Fibroblast of the aortic adventitia (primary cell): ENCODE results near the gene NPSR1. TPM values are rescaled to one million over a fixed set of nuclear protein-coding genes. Genes with fewer than 3 reads are reported as not detected.

Source experiments
- DNase-seq: peaks from one replicate; pipeline ENCODE4 v3.0.0-alpha.2; 2010; ENCODE audit warnings: low read depth
- H3K4me3 ChIP-seq: 2 replicates; pipeline ENCODE4 v1.5.1; 2011; ENCODE audit warnings: low read depth, mild to moderate bottlenecking, control low read depth, low read length, moderate library complexity
- total RNA-seq: library from RNA; depleted of rRNA; stranded (reverse); fragments of >200 nt; gene quantifications from 2 replicates; pipeline ENCODE4 v1.2.3, GENCODE V29; 2012; ENCODE audit warnings: low replicate concordance
- TF ChIP-seq, protein P1 (sequence below): IDR thresholded peaks from 2 replicates; pipeline ENCODE4 v1.5.1; 2011; ENCODE audit warnings: mild to moderate bottlenecking, low read length, control low read depth, inconsistent platforms; ENCODE audit not compliant: insufficient read depth

NPSR1 gene
- total RNA-seq, 1 donor = not detected

DNA sequence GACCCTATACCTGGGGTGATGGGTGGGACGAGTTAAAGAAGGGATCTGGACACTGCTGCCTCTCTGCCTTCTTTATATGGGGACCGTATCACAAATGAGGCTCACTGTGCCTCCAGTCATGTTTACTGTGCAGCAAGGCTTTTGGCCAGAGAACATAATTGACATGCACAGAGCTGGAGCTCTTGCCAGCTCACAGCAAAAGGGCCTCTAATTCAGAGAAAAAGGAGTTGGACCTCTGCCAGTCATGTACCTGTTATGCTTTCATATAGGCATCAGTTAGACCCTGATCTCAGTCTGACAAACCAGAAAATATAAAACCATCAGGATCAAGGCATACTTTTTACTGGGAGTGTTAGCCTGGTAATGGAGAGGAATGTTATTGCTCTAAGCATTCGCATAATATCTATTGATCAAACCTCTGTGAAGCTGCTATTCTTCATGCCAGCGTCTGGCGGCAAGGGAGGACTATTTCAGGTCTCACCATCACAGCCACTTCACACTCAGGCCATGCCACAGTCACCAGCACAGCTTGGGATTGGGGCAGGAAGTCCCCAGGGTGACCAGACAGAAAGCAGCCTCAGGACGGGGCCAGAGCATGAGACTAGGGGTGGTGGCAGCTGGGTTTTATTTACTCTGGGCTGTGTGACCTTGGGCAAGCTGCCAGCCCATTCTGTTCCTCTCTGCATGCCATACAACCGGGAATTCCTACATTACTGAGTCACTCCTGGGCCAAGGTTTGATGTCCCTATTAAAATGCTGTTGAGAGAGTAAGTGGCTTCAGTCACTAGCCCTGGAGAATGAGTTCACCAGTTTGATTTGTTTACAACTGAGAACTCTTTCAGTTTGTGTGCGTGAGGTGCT lies 90.1 kb downstream of the NPSR1 start:
- TF ChIP-seq, protein P1, sequence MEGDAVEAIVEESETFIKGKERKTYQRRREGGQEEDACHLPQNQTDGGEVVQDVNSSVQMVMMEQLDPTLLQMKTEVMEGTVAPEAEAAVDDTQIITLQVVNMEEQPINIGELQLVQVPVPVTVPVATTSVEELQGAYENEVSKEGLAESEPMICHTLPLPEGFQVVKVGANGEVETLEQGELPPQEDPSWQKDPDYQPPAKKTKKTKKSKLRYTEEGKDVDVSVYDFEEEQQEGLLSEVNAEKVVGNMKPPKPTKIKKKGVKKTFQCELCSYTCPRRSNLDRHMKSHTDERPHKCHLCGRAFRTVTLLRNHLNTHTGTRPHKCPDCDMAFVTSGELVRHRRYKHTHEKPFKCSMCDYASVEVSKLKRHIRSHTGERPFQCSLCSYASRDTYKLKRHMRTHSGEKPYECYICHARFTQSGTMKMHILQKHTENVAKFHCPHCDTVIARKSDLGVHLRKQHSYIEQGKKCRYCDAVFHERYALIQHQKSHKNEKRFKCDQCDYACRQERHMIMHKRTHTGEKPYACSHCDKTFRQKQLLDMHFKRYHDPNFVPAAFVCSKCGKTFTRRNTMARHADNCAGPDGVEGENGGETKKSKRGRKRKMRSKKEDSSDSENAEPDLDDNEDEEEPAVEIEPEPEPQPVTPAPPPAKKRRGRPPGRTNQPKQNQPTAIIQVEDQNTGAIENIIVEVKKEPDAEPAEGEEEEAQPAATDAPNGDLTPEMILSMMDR = no peak
- DNase-seq = peak; percentile 10

DNA sequence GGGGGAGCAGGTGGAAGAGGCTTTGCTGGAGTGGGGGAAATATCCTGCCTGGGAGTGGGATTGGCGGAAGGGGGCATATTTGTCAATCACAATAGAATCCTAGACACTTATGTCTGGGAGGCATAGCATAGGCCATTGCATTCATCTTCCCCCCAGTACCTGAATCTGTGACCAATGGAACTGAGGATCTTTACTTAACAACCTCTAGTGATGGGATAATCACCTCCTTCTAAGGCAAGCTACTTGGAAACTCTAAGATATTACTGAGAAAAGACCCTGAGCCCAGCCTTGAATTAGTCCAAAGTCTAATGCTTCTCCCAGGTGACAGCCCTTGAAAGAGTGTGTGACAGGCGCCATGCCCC lies 90.7 kb downstream of the NPSR1 start:
- TF ChIP-seq, protein P1 = no peak
- H3K4me3 ChIP-seq = no peak overlapping the region

More for the DNA sequence above, 90.1 kb downstream of the NPSR1 start:
- H3K4me3 ChIP-seq = no peak overlapping the region

DNA sequence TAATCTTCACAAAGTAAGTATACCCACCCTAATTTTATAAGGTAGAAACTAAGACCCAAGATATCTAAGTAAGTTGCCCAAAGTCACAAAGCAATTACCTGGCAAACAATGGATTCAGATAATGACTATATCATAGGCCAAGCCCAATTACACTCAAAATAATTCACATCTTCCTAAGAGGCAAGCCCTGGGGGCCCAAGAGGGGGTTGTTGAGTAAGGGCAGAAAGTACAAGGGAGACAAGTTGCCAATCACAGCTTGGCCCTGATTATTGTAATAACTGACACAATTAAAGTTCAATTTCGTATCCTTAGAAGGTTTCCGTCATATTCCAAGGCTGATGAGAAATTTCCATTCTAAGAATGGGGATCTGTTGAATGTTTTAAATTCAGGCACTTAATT lies 91.4 kb downstream of the NPSR1 start:
- DNase-seq = no peak
- no peak overlapping the region for H3K4me3 ChIP-seq
- TF ChIP-seq, protein P1 = no peak

More for the DNA sequence above, 90.7 kb downstream of the NPSR1 start:
- no peak for DNase-seq

DNA sequence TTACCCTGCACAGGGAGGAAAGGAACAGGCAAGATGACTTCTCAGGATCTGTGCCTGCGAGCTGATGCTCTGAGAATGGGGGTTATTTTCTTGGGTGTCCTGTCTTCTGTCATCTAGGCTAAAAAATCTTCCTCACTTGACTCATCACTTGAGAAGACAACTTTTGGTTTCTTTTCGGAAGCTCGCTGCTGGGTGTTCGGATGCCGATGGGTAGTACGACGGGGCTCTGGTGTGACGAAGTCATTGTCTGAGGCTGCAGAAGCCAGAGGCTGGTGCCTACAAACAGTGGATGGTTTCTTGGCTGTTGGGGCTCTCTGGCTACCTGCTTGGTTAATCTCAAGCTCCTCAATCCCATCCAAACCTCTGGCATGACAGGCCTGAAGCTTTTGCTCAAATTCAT lies 92.2 kb downstream of the NPSR1 start:
- H3K4me3 ChIP-seq = no peak overlapping the region
- TF ChIP-seq, protein P1 = no peak
- DNase-seq = no peak

DNA sequence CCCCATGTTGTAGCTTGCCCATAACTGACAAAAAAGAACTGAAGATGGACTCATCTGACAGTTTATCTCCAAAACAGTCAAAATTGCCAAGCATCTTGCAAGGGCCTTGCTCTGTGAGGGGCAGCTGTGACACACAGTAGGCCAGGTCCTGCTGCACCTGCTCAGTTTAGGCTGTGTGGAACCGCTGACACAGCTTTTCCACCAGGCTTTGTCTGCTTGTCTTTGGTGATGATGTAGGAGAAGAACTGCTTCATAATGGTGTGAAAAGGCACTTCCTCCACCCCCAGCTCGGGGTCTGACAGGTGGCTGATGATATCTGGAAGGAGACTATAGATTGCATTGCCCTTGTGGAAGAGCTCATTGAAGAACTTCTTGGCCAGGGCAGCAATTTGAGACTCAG lies 92.6 kb downstream of the NPSR1 start:
- TF ChIP-seq, protein P1 = no peak
- H3K4me3 ChIP-seq = no peak overlapping the region
- DNase-seq = no peak

DNA sequence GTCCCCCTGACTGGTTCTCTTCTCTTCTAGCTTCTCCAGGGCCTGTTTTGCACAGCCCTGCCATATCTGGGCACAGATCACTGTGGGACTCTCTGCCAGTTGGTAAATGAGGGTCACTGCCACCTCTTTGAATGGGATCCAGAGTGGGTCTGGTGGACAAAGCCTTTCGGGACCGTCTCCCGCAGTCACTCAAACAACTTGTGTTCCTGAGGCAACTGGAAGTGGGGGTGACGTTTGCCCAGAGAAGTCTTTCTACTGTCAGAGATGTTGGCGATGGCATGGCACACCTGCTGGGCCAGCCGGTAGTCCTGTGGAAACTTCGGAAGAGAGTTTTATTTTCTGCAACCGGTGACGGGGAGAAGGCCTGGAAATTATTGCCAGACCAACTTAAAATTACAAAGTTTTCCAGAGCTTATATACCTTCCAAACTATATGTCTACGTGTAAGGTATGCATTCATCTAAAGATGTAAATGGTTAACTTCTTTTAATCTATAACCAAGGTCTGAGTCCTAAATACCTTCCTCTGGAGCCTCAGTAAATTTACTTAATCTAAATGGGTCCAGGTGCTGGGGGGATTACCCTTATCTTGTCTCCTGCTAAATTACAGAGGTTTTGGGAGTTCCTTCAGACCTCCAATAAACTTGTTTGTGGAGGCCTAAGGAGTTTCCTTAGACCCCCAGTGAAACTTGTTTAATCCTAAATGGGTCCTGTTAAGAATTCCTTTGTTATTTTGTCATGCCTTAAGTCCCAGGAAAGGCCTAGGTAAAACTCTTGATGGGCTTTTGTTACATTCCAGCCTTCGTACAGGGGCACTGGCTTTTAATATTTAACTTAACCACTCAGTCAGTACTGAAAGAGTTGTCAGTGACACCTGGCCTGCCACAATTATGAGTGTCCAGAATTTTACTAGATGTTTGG lies 94.0 kb downstream of the NPSR1 start:
- H3K4me3 ChIP-seq = no peak overlapping the region
- DNase-seq = no peak
- TF ChIP-seq, protein P1 = no peak
